ENCODE measurements around the gene CCDC27.

DNA sequence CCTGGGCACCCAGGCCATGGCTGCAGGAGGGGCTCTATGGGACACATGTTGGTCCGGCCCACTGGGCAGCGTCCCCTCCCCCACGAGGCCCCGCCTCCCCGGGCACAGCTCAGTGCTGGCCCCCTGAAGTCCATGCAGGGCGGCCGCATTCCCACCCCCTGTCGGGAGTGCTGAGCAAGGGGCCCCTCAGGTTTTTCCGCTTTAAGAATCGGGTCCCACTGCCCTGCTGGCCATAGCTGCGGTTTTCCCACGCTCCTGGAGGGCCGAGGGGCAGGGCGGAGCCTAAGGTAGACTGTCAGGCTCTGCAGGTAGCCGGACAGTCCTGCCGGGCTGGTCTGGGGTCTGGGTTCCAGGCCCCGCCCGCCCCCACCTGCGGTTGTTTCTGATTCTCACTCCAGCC is 43.5 kb upstream of the CCDC27 start:
- no peak for TF ChIP-seq ATF2 (IDR thresholded peaks at IDR 0.05; ENCODE audit: low read length)
- TF ChIP-seq, protein P1, sequence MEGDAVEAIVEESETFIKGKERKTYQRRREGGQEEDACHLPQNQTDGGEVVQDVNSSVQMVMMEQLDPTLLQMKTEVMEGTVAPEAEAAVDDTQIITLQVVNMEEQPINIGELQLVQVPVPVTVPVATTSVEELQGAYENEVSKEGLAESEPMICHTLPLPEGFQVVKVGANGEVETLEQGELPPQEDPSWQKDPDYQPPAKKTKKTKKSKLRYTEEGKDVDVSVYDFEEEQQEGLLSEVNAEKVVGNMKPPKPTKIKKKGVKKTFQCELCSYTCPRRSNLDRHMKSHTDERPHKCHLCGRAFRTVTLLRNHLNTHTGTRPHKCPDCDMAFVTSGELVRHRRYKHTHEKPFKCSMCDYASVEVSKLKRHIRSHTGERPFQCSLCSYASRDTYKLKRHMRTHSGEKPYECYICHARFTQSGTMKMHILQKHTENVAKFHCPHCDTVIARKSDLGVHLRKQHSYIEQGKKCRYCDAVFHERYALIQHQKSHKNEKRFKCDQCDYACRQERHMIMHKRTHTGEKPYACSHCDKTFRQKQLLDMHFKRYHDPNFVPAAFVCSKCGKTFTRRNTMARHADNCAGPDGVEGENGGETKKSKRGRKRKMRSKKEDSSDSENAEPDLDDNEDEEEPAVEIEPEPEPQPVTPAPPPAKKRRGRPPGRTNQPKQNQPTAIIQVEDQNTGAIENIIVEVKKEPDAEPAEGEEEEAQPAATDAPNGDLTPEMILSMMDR (IDR thresholded peaks at IDR 0.05; ENCODE audit: control extremely low read depth in 1 of 3, insufficient read depth in 1 of 3, low read depth in 1 of 3, low read length in 3 of 3) = no peak
- no peak for TF ChIP-seq RXRA (IDR thresholded peaks at IDR 0.05; ENCODE audit: insufficient read depth, low read depth, low read length)
- TF ChIP-seq GABPA (IDR thresholded peaks at IDR 0.05; ENCODE audit: borderline replicate concordance, insufficient read depth, low read length) = no peak
- no peak for TF ChIP-seq SAP30 (IDR thresholded peaks at IDR 0.05; ENCODE audit: insufficient read depth, insufficient replicate concordance, low read length)
- no peak for TF ChIP-seq CHD1 (IDR thresholded peaks at IDR 0.05; ENCODE audit: low read depth, low read length)
- no peak for TF ChIP-seq HDAC2 (IDR thresholded peaks at IDR 0.05; ENCODE audit: borderline replicate concordance in 1 of 2, low read depth in 2 of 2, low read length in 2 of 2)

Data from H1 (cell line).